Small intestine (tissue), 7 donors: Measurements from ENCODE around the gene CCDC60. TPM values are rescaled to one million over a fixed set of nuclear protein-coding genes. Genes with fewer than 3 reads are reported as not detected.

ENCODE experiments used
- DNase-seq, 2 donors: peaks; one replicate each; pipeline versions ENCODE4 v3.0.0 to v3.0.0-alpha.2; 2013
- FAIRE-seq: peaks from 2 replicates; lab custom pipeline; 2012; peaks lifted over from hg19 to GRCh38; lab: Jason Lieb, UNC
- H3K27ac ChIP-seq, 3 donors: one replicate each; pipeline ENCODE4 v1.5.1; 2013; ENCODE audit warnings: low read length in 2 of 3, mild to moderate bottlenecking in 2 of 3, control low read depth in 1 of 3, inconsistent platforms in 1 of 3, low read depth in 1 of 3, moderate library complexity in 1 of 3
- H3K27me3 ChIP-seq, 3 donors: one replicate each; pipeline ENCODE4 v1.6.1; 2013; ENCODE audit warnings: low read length in 3 of 3, inconsistent platforms in 1 of 3; ENCODE audit not compliant: control insufficient read depth in 3 of 3, insufficient read depth in 3 of 3
- H3K36me3 ChIP-seq, 3 donors: one replicate each; pipeline ENCODE4 v1.6.1; 2013; ENCODE audit warnings: low read length in 3 of 3, inconsistent platforms in 1 of 3, low read depth in 1 of 3, mild to moderate bottlenecking in 1 of 3, moderate library complexity in 1 of 3; ENCODE audit not compliant: control insufficient read depth in 3 of 3, insufficient read depth in 2 of 3
- H3K4me1 ChIP-seq, 3 donors: one replicate each; pipeline ENCODE4 v1.6.1; 2013; ENCODE audit warnings: low read length in 2 of 3, inconsistent platforms in 1 of 3, low read depth in 1 of 3, mild to moderate bottlenecking in 1 of 3, moderate library complexity in 1 of 3; ENCODE audit not compliant: control insufficient read depth in 3 of 3, insufficient read depth in 2 of 3
- H3K4me3 ChIP-seq, 3 donors: one replicate each; pipeline ENCODE4 v1.5.1; 2013; ENCODE audit warnings: low read length in 3 of 3, control low read depth in 1 of 3, inconsistent platforms in 1 of 3, low read depth in 1 of 3, mild to moderate bottlenecking in 1 of 3, moderate library complexity in 1 of 3
- H3K9me3 ChIP-seq, 2 donors: one replicate each; pipeline ENCODE4 v1.6.1; 2013; ENCODE audit warnings: low read depth in 1 of 2, low read length in 1 of 2; ENCODE audit not compliant: control insufficient read depth in 2 of 2, insufficient read depth in 1 of 2
- WGBS, 3 donors: extraction: QIAGEN DNeasy Blood & Tissue Kit; methylation state at CpG; one replicate each; pipeline ENCODE4 v1.1.7; 2013; 5-methylcytosine and 5-hydroxymethylcytosine counted together
- polyA plus RNA-seq, 4 donors: library from polyadenylated mRNA; stranded (reverse) in 3 of 4; unstranded in 1 of 4; fragments of 200-250 nt in 3 of 4; fragments of 120-200 nt in 1 of 4; gene quantifications; one replicate each; pipeline versions ENCODE4 v1.2.1 to v1.2.3, GENCODE V29; 2013
- donor health status: healthy with polysubstance abuse.
- donor health status: control.
- donor health status: control.
- donor health status: Bipolar disorder and iron deficiency.
- donor health status: healthy.

CCDC60 gene
- polyA plus RNA-seq, 4 donors: not detected

DNA sequence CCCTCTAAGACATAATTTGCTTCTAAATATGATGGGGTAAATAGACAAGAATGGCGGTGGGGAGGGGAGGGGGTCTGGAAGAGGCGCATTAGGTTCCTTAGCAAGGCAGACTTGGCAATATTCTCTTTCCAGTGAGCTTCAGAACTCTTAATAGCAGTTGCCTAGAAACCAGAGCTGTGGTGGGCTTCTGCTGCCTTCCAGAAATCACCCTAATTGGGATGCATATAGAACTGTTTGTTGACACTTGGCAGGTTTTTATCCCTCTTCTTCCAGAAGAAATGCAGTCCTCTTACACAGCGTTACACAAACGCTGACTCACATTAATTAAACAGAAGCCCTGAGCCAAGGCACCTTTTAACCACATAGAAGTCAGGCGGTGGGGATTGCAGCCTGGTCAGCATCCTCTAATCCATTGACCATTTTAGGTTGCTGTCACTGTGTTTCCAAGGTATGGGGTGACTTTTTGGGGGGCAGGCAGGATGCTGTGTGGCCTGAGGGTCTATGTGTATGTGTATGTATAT lies 114.1 kb downstream of the CCDC60 start:
- Histone ChIP-seq H3K9me3 (no peaks in the 10 kb centered on the region), H3K27ac (no peak overlapping the region), H3K36me3 (no peaks in the 10 kb centered on the region), H3K4me1 (no peaks in the 10 kb centered on the region), H3K27me3 (no peaks in the 10 kb centered on the region), H3K4me3 (no peak overlapping the region)
- FAIRE-seq: no peak
- DNase-seq: no peak
- 44 to 57% (median 47%) methylated on average over 5 of the region's 5 CpGs for WGBS, 3 donors

DNA sequence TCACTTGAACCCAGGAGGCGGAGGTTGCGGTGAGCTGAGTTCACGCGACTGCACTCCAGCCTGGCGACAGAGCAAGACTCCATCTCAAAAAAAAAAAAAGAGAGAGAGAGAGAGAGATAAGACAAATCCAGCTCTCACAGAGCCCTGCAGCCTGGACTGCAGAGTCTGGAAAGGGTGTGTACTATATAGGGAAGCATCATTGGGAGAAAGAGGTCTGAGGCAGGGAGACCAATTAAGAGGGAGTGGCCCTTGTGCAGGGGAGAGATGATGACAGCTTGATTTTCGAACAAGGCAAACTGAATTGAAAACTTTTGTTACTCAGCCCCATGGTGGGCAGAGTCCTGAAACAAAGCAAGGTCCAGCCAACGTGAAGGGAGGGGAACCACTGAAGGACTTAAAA lies 116.2 kb downstream of the CCDC60 start:
- WGBS, 3 donors: 81 to 88% (median 82%) methylated on average over 7 of the region's 7 CpGs

DNA sequence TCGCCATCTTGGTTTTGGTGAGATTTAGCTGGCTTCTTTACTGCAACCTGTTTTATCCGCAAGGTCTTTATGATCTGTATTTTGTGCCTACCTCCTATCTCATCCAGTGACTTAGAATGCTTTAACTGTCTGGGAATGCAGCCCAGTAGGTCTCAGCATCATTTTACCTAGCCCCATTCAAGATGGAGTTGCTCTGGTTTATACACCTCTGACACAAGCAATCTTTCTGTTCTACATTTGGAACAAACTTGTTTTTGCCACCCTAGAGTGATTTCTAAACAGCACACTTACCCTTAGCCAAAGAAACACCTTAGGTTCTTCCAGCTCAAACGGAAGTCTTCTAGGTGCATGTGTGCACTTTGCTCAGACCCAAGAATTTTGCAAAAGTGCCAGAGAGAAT lies 122.3 kb downstream of the CCDC60 start:
- FAIRE-seq: no peak
- no peak overlapping the region for H3K27ac ChIP-seq
- no peak overlapping the region for H3K4me3 ChIP-seq
- WGBS, 3 donors: 83 to 91% (median 85%) methylated on average over 3 of the region's 3 CpGs
- DNase-seq: no peak
- peaks cover 0 to 3% of the 10 kb centered on the region in 2 donors for H3K9me3 ChIP-seq
- no peaks in the 10 kb centered on the region for H3K36me3 ChIP-seq
- H3K27me3 ChIP-seq: no peaks in the 10 kb centered on the region
- no peaks in the 10 kb centered on the region for H3K4me1 ChIP-seq

More for the DNA sequence above, 116.2 kb downstream of the CCDC60 start:
- Histone ChIP-seq H3K4me1 (no peaks in the 10 kb centered on the region), H3K27ac (no peak overlapping the region), H3K27me3 (no peaks in the 10 kb centered on the region), H3K4me3 (no peak overlapping the region), H3K9me3 (no peaks in the 10 kb centered on the region), H3K36me3 (no peaks in the 10 kb centered on the region)
- FAIRE-seq (no peak), DNase-seq (no peak)

DNA sequence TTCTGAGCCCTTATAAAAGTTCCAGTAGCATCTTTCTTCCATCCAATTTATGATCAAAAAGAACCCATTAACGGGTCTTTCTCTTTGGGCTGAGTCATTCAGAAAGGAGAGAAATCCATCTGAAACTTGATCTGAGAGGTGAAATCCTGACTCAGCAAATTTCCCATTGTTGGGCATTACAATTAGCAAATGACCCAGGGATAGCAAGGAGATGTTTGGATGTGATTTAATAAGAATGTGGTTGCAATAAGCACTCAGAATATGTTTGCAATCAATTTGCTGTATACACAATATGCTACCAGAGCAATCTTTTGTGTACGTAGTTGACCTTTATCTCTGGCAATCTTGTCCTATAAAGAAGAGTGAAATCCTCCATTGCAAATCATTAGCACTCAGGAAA lies 122.7 kb downstream of the CCDC60 start:
- FAIRE-seq: no peak
- 52 to 61% (median 58%) methylated on average over 2 of the region's 2 CpGs for WGBS, 3 donors

DNA sequence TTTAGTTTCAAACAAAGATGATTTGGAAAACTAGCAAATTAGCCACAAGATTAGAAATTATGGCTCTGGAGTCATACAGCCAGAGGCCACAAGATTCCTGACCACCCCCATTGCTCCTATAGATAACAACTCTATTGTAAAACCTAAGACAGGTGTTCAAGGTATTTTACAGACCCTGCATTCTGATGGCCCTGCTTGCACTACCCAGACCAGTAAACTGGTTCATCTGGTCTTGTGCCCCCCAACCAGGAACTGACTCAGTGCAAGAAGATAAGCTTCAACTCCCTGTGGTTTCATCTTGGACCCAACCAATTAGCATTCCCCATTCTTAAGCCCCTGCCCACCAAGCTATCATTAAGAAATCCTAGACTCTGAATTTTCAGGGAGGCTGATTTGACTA lies 125.0 kb downstream of the CCDC60 start:
- DNase-seq: no peak
- peaks cover 0 to 3% of the 10 kb centered on the region in 2 donors for H3K9me3 ChIP-seq
- no peaks in the 10 kb centered on the region for H3K36me3 ChIP-seq
- no peak for FAIRE-seq
- H3K27ac ChIP-seq: no peak overlapping the region
- no peaks in the 10 kb centered on the region for H3K4me1 ChIP-seq
- H3K4me3 ChIP-seq: no peak overlapping the region
- H3K27me3 ChIP-seq: no peaks in the 10 kb centered on the region

More for the DNA sequence above, 122.7 kb downstream of the CCDC60 start:
- Histone ChIP-seq H3K36me3 (no peaks in the 10 kb centered on the region), H3K27ac (no peak overlapping the region), H3K9me3 (peaks cover 0 to 3% of the 10 kb centered on the region in 2 donors), H3K4me3 (no peak overlapping the region), H3K27me3 (no peaks in the 10 kb centered on the region), H3K4me1 (no peaks in the 10 kb centered on the region)
- no peak for DNase-seq

DNA sequence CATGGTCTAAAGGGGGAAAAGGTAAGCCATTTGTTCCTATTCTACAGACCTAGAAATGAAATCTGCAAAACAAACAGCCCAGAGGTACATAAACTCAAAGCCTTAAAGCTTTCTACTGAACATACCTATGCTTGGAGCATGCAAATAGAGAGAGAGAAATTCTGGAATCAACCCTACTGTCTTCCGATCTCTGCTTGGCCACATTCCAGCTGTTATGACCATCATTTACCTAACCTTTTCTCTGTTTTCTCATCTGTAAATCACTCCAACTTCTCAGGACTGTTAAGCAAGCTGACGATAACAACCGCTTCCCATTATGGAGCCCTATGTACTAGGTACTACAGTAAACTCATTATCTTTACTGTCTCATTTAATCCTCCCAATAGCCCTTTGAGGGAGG lies 126.3 kb downstream of the CCDC60 start:
- no peak overlapping the region for H3K27ac ChIP-seq
- no peak for FAIRE-seq
- WGBS, 3 donors: 88 to 90% (median 88%) methylated on average over 3 of the region's 3 CpGs
- no peaks in the 10 kb centered on the region for H3K4me1 ChIP-seq
- DNase-seq: no peak
- peaks cover 0 to 3% of the 10 kb centered on the region in 2 donors for H3K9me3 ChIP-seq
- no peaks in the 10 kb centered on the region for H3K27me3 ChIP-seq
- H3K36me3 ChIP-seq: no peaks in the 10 kb centered on the region
- no peak overlapping the region for H3K4me3 ChIP-seq

GRCh38 chr12:119461636-119462214 lies 127.2 kb downstream of the CCDC60 start:
- H3K9me3 ChIP-seq: peaks cover 0 to 3% of the 10 kb centered on the region in 2 donors
- no peak overlapping the region for H3K27ac ChIP-seq
- DNase-seq (no peak), FAIRE-seq (no peak)
- H3K4me3 ChIP-seq: no peak overlapping the region
- H3K4me1 ChIP-seq: no peaks in the 10 kb centered on the region
- 77 to 82% (median 81%) methylated on average over 8 of the region's 8 CpGs for WGBS, 3 donors
- no peaks in the 10 kb centered on the region for H3K27me3 ChIP-seq
- H3K36me3 ChIP-seq: no peaks in the 10 kb centered on the region

- peaks cover 0 to 3% of the 10 kb centered on the region in 2 donors for H3K9me3 ChIP-seq
- DNase-seq (no peak), FAIRE-seq (no peak)
- no peak overlapping the region for H3K4me3 ChIP-seq
- H3K27me3 ChIP-seq: no peaks in the 10 kb centered on the region
- no peaks in the 10 kb centered on the region for H3K4me1 ChIP-seq
- H3K27ac ChIP-seq: no peak overlapping the region
- 73 to 80% (median 75%) methylated on average over 8 of the region's 8 CpGs for WGBS, 3 donors
- H3K36me3 ChIP-seq: no peaks in the 10 kb centered on the region
Measured at GRCh38 chr12:119463211-119463926, 128.8 kb downstream of the CCDC60 start.
